ENCODE measurements around the gene TWF1.

The TWF1 gene

GRCh38 chr12:43840338-43840737, 34.2 kb upstream of the TWF1 start:
- no peak for DNase-seq (ENCODE audit: low spot score)
- TF ChIP-seq CTCF (IDR thresholded peaks at IDR 0.05; ENCODE audit: extremely low read depth, insufficient read depth, missing control alignments) = no peak
- in situ Hi-C loops (cut with MboI; ENCODE audit: low pct_unique_long_range_greater_than_20kb, low sequenced_read_pairs, unreplicated experiment) = no loop called here

- DNase-seq (ENCODE audit: low spot score) = no peak
- TF ChIP-seq CTCF (IDR thresholded peaks at IDR 0.05; ENCODE audit: extremely low read depth, insufficient read depth, missing control alignments) = no peak
- in situ Hi-C loops (cut with MboI; ENCODE audit: low pct_unique_long_range_greater_than_20kb, low sequenced_read_pairs, unreplicated experiment) = no loop called here
Observed at GRCh38 chr12:43836475-43836989, 30.4 kb upstream of the TWF1 start.

- TF ChIP-seq CTCF (IDR thresholded peaks at IDR 0.05; ENCODE audit: extremely low read depth, insufficient read depth, missing control alignments) = no peak
- DNase-seq (ENCODE audit: low spot score) = peak; percentile 82
- in situ Hi-C loops (cut with MboI; ENCODE audit: low pct_unique_long_range_greater_than_20kb, low sequenced_read_pairs, unreplicated experiment) = no loop called here
Observed at GRCh38 chr12:43835656-43836474, 29.7 kb upstream of the TWF1 start, which contains the start of gene TMEM117. Gene TMEM117 (plus strand): TSS chr12:43836081.

GRCh38 chr12:43835264-43835655, 29.1 kb upstream of the TWF1 start:
- in situ Hi-C loops (cut with MboI; ENCODE audit: low pct_unique_long_range_greater_than_20kb, low sequenced_read_pairs, unreplicated experiment) = no loop called here
- DNase-seq (ENCODE audit: low spot score) = no peak
- no peak for TF ChIP-seq CTCF (IDR thresholded peaks at IDR 0.05; ENCODE audit: extremely low read depth, insufficient read depth, missing control alignments)

- no peak for TF ChIP-seq CTCF (IDR thresholded peaks at IDR 0.05; ENCODE audit: extremely low read depth, insufficient read depth, missing control alignments)
- in situ Hi-C loops (cut with MboI; ENCODE audit: low pct_unique_long_range_greater_than_20kb, low sequenced_read_pairs, unreplicated experiment) = no loop called here
- no peak for DNase-seq (ENCODE audit: low spot score)
Observed at GRCh38 chr12:43832463-43833168, 26.5 kb upstream of the TWF1 start.

GRCh38 chr12:43827093-43827492, 21.0 kb upstream of the TWF1 start:
- in situ Hi-C loops (cut with MboI; ENCODE audit: low pct_unique_long_range_greater_than_20kb, low sequenced_read_pairs, unreplicated experiment) = no loop called here
- DNase-seq (ENCODE audit: low spot score) = no peak
- no peak for TF ChIP-seq CTCF (IDR thresholded peaks at IDR 0.05; ENCODE audit: extremely low read depth, insufficient read depth, missing control alignments)

Data from GM13977 (cell line).